HCT116 (cell line): ENCODE data around the gene TCF12. TPM values are rescaled to one million over a fixed set of nuclear protein-coding genes. Genes with fewer than 3 reads are reported as not detected.

Experiments
- ATAC-seq: fragments of 200-7000 bp; cut with Tn5 transposase; 2 replicates; pipeline ENCODE4 v1.9.1; 2020; ENCODE audit warnings: mild to moderate bottlenecking, moderate library complexity
- BruUV-seq: library from RNA; stranded (reverse); fragments of 400-500 nt; replicated peaks from 2 replicates; lab custom pipeline; 2021; lab: Mats Ljungman, UMichigan
- CTCF ChIA-PET: fragments of 300-600 bp; sonication (Branson Sonifier 250); formaldehyde crosslinking; loops from one replicate; lab custom pipeline; 2021; ENCODE audit warnings: antibody characterized with exemption; lab: Charles Lee
- POLR2A ChIA-PET: fragments of 300-600, 350-600 bp; sonication (Branson Sonifier 250); formaldehyde crosslinking; loops from one replicate; lab custom pipeline; 2021; ENCODE audit warnings: antibody characterized with exemption; lab: Charles Lee
- RAD21 ChIA-PET, 2 experiments: fragments of 300-600 bp; sonication (Branson Sonifier 250); formaldehyde crosslinking; loops; one replicate each; lab custom pipeline; 2023; ENCODE audit warnings: low total read pairs in 2 of 2; ENCODE audit not compliant: uncharacterized antibody in 2 of 2, unreplicated experiment in 2 of 2, low non-redundant PET in 1 of 2; lab: Charles Lee
- DNase-seq: peaks from one replicate; pipeline ENCODE4 v3.0.0-alpha.2; 2010; ENCODE audit warnings: low read depth, low spot score
- H2AFZ ChIP-seq: fragments of 200-600 bp; shearing (Covaris generic), sonication (generic); 2 replicates; pipeline ENCODE4 v1.6.1; 2017; ENCODE audit warnings: low read depth, mixed run types, mixed read lengths, antibody characterized with exemption, low read length; ENCODE audit not compliant: poor library complexity, severe bottlenecking
- H3K27ac ChIP-seq: 2 replicates; pipeline ENCODE4 v1.5.1; 2012; ENCODE audit warnings: low read depth, low read length
- H3K27me3 ChIP-seq: fragments of 200-600 bp; sonication (generic); 2 replicates; pipeline ENCODE4 v1.6.1; 2016; ENCODE audit warnings: mixed run types, low read length, mixed read lengths; ENCODE audit not compliant: insufficient read depth
- H3K36me3 ChIP-seq, 2 experiments: fragments of 200-500 bp in 1 of 2; fragments of 200-600 bp in 1 of 2; sonication (Bioruptor generic) in 1 of 2; sonication (generic) in 1 of 2; 2 replicates each; pipeline versions ENCODE4 v1.5.1 to v1.6.1; 2014 to 2016; ENCODE audit warnings: low read length in 2 of 2, inconsistent platforms in 1 of 2, mixed read lengths in 1 of 2, mixed run types in 1 of 2; ENCODE audit not compliant: insufficient read depth in 2 of 2, control insufficient read depth in 1 of 2
- H3K4me1 ChIP-seq, 2 experiments: fragments of 200-600 bp in 1 of 2; sonication (generic) in 1 of 2; 2 replicates each; pipeline versions ENCODE4 v1.5.1 to v1.6.1; 2012 to 2017; ENCODE audit warnings: low read length in 2 of 2, inconsistent platforms in 1 of 2, mild to moderate bottlenecking in 1 of 2, mixed read lengths in 1 of 2, mixed run types in 1 of 2, moderate library complexity in 1 of 2; ENCODE audit not compliant: insufficient read depth in 2 of 2, control insufficient read depth in 1 of 2
- H3K4me2 ChIP-seq: fragments of 200-600 bp; sonication (generic); 2 replicates; pipeline ENCODE4 v1.6.1; 2017; ENCODE audit warnings: mixed run types, low read length, mixed read lengths
- H3K4me3 ChIP-seq, 2 experiments: fragments of 200-600 bp in 1 of 2; sonication (generic) in 1 of 2; replicated peaks in 1 of 2; 2 replicates each; pipeline ENCODE4 v1.5.1; 2011 to 2016; ENCODE audit warnings: low read length in 2 of 2, control low read depth in 1 of 2, low read depth in 1 of 2, mild to moderate bottlenecking in 1 of 2, mixed read lengths in 1 of 2, mixed run types in 1 of 2
- H3K79me2 ChIP-seq: fragments of 200-600 bp; sonication (generic); 2 replicates; pipeline ENCODE4 v1.6.1; 2017; ENCODE audit warnings: mild to moderate bottlenecking, mixed run types, low read length, moderate library complexity, mixed read lengths; ENCODE audit not compliant: insufficient read depth
- H3K9ac ChIP-seq: fragments of 200-600 bp; sonication (generic); 2 replicates; pipeline ENCODE4 v1.6.1; 2016; ENCODE audit warnings: low read length, mixed read lengths
- H3K9me2 ChIP-seq: fragments of 200-600 bp; sonication (generic), shearing (Covaris generic); 2 replicates; pipeline ENCODE4 v1.6.1; 2017; ENCODE audit warnings: mixed run types, mild to moderate bottlenecking, moderate library complexity; ENCODE audit not compliant: insufficient read depth
- H3K9me3 ChIP-seq, 2 experiments: fragments of 200-500 bp in 1 of 2; fragments of 200-600 bp in 1 of 2; sonication (Bioruptor generic) in 1 of 2; sonication (generic) in 1 of 2; 2 replicates each; pipeline ENCODE4 v1.6.1; 2014 to 2017; ENCODE audit warnings: low read length in 2 of 2, mixed read lengths in 2 of 2, inconsistent platforms in 1 of 2, low read depth in 1 of 2, mild to moderate bottlenecking in 1 of 2, mixed run types in 1 of 2, moderate library complexity in 1 of 2; ENCODE audit not compliant: control insufficient read depth in 1 of 2, insufficient read depth in 1 of 2
- H4K20me1 ChIP-seq: fragments of 200-600 bp; sonication (generic), shearing (Covaris generic); 2 replicates; pipeline ENCODE4 v1.6.1; 2017; ENCODE audit warnings: mixed run types, mild to moderate bottlenecking, moderate library complexity; ENCODE audit not compliant: insufficient read depth
- CBX3 ChIP-seq: IDR thresholded peaks from 2 replicates; pipeline ENCODE4 v1.6.1; 2012; ENCODE audit warnings: low read depth
- CEBPB ChIP-seq: IDR thresholded peaks from 2 replicates; pipeline ENCODE4 v1.6.1; 2012; ENCODE audit warnings: low read depth
- EGR1 ChIP-seq: IDR thresholded peaks from 2 replicates; pipeline ENCODE4 v1.6.1; 2012; ENCODE audit warnings: low read depth
- ELF1 ChIP-seq: IDR thresholded peaks from 2 replicates; pipeline ENCODE4 v1.6.1; 2012; ENCODE audit warnings: low read depth, borderline replicate concordance
- EZH2 ChIP-seq: fragments of 200-600 bp; sonication (generic); IDR thresholded peaks from 2 replicates; pipeline ENCODE4 v1.6.1; 2017; ENCODE audit warnings: antibody characterized with exemption, mixed run types
- EZH2phosphoT487 ChIP-seq: fragments of 200-600 bp; IDR thresholded peaks from 2 replicates; pipeline ENCODE4 v1.6.1; 2018; ENCODE audit warnings: antibody characterized with exemption, borderline replicate concordance
- FOSL1 ChIP-seq: IDR thresholded peaks from 2 replicates; pipeline ENCODE4 v1.6.1; 2012; ENCODE audit warnings: low read depth
- JUND ChIP-seq: IDR thresholded peaks from 2 replicates; pipeline ENCODE4 v1.6.1; 2012
- POLR2A ChIP-seq: IDR thresholded peaks from 2 replicates; pipeline ENCODE4 v1.7.0; 2011; ENCODE audit warnings: borderline replicate concordance; ENCODE audit not compliant: insufficient read depth, insufficient read length; ENCODE audit errors: extremely low read depth
- POLR2AphosphoS5 ChIP-seq: IDR thresholded peaks from 2 replicates; pipeline ENCODE4 v1.6.1; 2011; ENCODE audit warnings: mild to moderate bottlenecking, low read depth, low read length, moderate library complexity
- RAD21 ChIP-seq: IDR thresholded peaks from 2 replicates; pipeline ENCODE4 v1.6.1; 2012; ENCODE audit warnings: low read depth, mild to moderate bottlenecking
- REST ChIP-seq: IDR thresholded peaks from 2 replicates; pipeline ENCODE4 v1.6.1; 2012; ENCODE audit warnings: low read depth
- SIN3A ChIP-seq: IDR thresholded peaks from 2 replicates; pipeline ENCODE4 v1.6.1; 2012; ENCODE audit warnings: low read depth
- SRF ChIP-seq: IDR thresholded peaks from 2 replicates; pipeline ENCODE4 v1.6.1; 2012; ENCODE audit warnings: low read depth
- YY1 ChIP-seq: IDR thresholded peaks from 2 replicates; pipeline ENCODE4 v1.6.1; 2011; ENCODE audit warnings: low read length, low read depth, moderate library complexity, mild to moderate bottlenecking; ENCODE audit not compliant: insufficient replicate concordance; ENCODE audit errors: extremely low read depth
- ZBTB33 ChIP-seq: IDR thresholded peaks from 2 replicates; pipeline ENCODE4 v1.6.1; 2011; ENCODE audit warnings: mild to moderate bottlenecking, low read length, moderate library complexity; ENCODE audit not compliant: insufficient replicate concordance; ENCODE audit errors: extremely low read depth
- ZFX ChIP-seq: fragments of 450-650 bp; IDR thresholded peaks from 2 replicates; pipeline ENCODE4 v1.6.1; 2017
- ZNF274 ChIP-seq: fragments of 200-500 bp; sonication (Bioruptor generic); IDR thresholded peaks from 2 replicates; pipeline ENCODE4 v1.6.1; 2014; ENCODE audit warnings: mild to moderate bottlenecking, low read depth, low read length, inconsistent platforms
- intact Hi-C: fragments of 100-400 bp; cut with micrococcal nuclease; formaldehyde crosslinking; loops from 2 replicates; pipeline ENCODE4 v1.10.0; 2022
- total RNA-seq: library from RNA; stranded (reverse); gene quantifications from one replicate; pipeline ENCODE4 v1.2.1, GENCODE V29; 2021; ENCODE audit not compliant: unreplicated experiment
- TF ChIP-seq, protein P1 (sequence below): IDR thresholded peaks from 2 replicates; pipeline ENCODE4 v1.6.1; 2012
- TF ChIP-seq, protein P2 (sequence below), 3 experiments: fragments of 200-600 bp in 1 of 3; sonication (generic) in 1 of 3; IDR thresholded peaks in 2 of 3; conservative IDR thresholded peaks in 1 of 3; 2 replicates each; pipeline ENCODE4 v1.5.1; 2012 to 2017; ENCODE audit warnings: low read depth in 2 of 3, low read length in 2 of 3, antibody characterized with exemption in 1 of 3, borderline replicate concordance in 1 of 3, control low read depth in 1 of 3, mild to moderate bottlenecking in 1 of 3, mixed read lengths in 1 of 3, mixed run types in 1 of 3, moderate library complexity in 1 of 3; ENCODE audit not compliant: insufficient read depth in 1 of 3

TCF12 gene
- total RNA-seq, 1 experiment from 2014 or later = 71.6 TPM

- POLR2A ChIA-PET = no interaction called here
- Histone ChIP-seq H3K36me3 (no peaks in the 10 kb centered on the region), H3K27ac (no peak overlapping the region), H3K4me2 (peak overlapping the region; percentile 18; the same call in 1 of the 2 replicates), H3K9ac (no peak overlapping the region), H3K27me3 (no peaks in the 10 kb centered on the region), H3K9me3 (no peaks in the 10 kb centered on the region), H3K79me2 (no peaks in the 10 kb centered on the region), H4K20me1 (no peaks in the 10 kb centered on the region), H3K9me2 (no peaks in the 10 kb centered on the region), H2AFZ (peak overlapping the region; percentile 21), H3K4me1 (no peaks in the 10 kb centered on the region), H3K4me3 (no peak overlapping the region)
- TF ChIP-seq SIN3A (no peak), JUND (no peak), POLR2AphosphoS5 (no peak), ELF1 (no peak), CEBPB (no peak), SRF (no peak), POLR2A (no peak), EZH2 (no peak), RAD21 (peak; percentile 84), YY1 (no peak), ZBTB33 (no peak), CBX3 (no peak), EGR1 (no peak), EZH2phosphoT487 (no peak), ZFX (peak; percentile 22; the same call in 1 of the 2 replicates), FOSL1 (no peak), REST (no peak), ZNF274 (no peak)
- TF ChIP-seq, protein P1, sequence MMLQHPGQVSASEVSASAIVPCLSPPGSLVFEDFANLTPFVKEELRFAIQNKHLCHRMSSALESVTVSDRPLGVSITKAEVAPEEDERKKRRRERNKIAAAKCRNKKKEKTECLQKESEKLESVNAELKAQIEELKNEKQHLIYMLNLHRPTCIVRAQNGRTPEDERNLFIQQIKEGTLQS = no peak
- TF ChIP-seq, protein P2, sequence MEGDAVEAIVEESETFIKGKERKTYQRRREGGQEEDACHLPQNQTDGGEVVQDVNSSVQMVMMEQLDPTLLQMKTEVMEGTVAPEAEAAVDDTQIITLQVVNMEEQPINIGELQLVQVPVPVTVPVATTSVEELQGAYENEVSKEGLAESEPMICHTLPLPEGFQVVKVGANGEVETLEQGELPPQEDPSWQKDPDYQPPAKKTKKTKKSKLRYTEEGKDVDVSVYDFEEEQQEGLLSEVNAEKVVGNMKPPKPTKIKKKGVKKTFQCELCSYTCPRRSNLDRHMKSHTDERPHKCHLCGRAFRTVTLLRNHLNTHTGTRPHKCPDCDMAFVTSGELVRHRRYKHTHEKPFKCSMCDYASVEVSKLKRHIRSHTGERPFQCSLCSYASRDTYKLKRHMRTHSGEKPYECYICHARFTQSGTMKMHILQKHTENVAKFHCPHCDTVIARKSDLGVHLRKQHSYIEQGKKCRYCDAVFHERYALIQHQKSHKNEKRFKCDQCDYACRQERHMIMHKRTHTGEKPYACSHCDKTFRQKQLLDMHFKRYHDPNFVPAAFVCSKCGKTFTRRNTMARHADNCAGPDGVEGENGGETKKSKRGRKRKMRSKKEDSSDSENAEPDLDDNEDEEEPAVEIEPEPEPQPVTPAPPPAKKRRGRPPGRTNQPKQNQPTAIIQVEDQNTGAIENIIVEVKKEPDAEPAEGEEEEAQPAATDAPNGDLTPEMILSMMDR (IDR thresholded peaks at IDR 0.05 in 2 of 3, conservative IDR thresholded peaks at IDR 0.05 in 1 of 3; ENCODE audit: borderline replicate concordance in 1 of 3, insufficient read depth in 1 of 3, low read depth in 2 of 3, low read length in 2 of 3) = peak; percentile 57 to 87 (median 84); a peak in 5 of 6 replicates
- DNase-seq (peak; percentile 13), ATAC-seq (peak; percentile 94)
- RAD21 ChIA-PET = interaction anchor here (0.7 to 0.8 kb wide), 2 partner anchors 159 to 174 kb away, joined by 3 read pairs; no protein-coding TSS in a partner anchor
- CTCF ChIA-PET = interaction anchor here (0.5 to 2.3 kb wide), 15 partner anchors 9 to 837 kb away, joined by 3 to 30 read pairs (median 4); no protein-coding TSS in a partner anchor
- intact Hi-C loops = loop anchor here (1.0 to 10.0 kb wide), 4 partner anchors 160 to 815 kb away; no protein-coding TSS in a partner anchor
- no TSS peak for BruUV-seq
Observed at GRCh38 chr15:57306161-57306943, 387.9 kb downstream of the TCF12 start.
